Stimulated activated CD4-positive, alpha-beta T cell treated with anti-CD3 and anti-CD28 coated beads, Interleukin-12 subunit alpha, Interleukin-12 subunit beta, amount 100 ng/mL, for 4 hours (primary cell): Measurements from ENCODE around the gene RRP8.

Experiments
- DNase-seq: peaks from one replicate; pipeline ENCODE4 v3.0.0-alpha.2; 2020

Gene RRP8

DNA sequence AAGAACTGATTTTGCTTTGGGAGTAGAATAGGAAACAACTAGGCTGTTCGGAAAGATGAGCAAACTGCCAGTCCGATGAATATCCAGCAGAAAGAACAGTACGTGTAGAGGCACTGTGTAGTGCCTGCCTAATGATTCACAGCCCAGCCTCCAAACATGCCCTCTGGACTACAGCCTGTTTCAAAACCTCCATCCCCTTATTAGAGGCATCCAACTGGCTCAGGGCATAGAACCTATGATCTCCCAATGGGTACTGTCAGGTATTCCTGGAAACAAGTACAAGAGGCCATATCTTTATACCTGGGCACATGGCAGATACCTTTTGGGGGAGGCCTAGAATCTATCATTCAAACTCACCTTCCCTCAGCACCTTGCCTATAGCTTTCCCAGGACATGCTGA lies 4.9 kb downstream of the RRP8 start:
- no peak for DNase-seq

GRCh38 chr11:6596239-6596877 lies 7.1 kb downstream of the RRP8 start:
- no peak for DNase-seq

DNA sequence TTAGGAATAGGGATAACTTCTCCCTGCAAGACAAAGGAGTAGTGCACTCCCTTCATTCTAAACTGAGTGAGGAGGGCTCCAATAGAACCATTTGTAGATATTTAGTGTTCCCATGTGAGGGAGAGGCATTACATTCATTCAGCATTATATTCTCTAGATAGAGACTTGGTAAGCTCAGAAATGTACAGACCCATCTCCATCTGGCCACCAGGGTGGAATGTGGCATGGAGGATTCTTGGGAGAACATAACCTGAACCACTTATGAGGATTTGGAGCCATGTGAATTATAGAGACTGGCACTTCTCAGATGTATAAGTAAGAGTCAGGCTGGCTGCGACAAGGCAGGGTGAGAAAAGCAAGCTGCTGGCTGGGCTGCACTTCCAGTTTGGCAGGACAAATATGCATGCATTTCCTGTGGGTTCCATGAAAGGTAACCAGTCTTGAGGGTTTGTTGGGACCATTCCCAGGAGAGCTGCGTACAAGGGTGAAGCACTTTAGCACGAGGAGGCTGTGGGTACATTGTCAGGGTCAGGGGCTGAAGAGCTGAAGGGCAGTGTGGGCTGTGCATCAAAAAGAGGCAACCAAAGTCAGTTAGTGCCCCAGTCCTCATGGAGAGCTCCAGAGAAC lies 9.2 kb downstream of the RRP8 start:
- no peak for DNase-seq

GRCh38 chr11:6588018-6588417 lies 15.4 kb downstream of the RRP8 start:
- DNase-seq = no peak

DNA sequence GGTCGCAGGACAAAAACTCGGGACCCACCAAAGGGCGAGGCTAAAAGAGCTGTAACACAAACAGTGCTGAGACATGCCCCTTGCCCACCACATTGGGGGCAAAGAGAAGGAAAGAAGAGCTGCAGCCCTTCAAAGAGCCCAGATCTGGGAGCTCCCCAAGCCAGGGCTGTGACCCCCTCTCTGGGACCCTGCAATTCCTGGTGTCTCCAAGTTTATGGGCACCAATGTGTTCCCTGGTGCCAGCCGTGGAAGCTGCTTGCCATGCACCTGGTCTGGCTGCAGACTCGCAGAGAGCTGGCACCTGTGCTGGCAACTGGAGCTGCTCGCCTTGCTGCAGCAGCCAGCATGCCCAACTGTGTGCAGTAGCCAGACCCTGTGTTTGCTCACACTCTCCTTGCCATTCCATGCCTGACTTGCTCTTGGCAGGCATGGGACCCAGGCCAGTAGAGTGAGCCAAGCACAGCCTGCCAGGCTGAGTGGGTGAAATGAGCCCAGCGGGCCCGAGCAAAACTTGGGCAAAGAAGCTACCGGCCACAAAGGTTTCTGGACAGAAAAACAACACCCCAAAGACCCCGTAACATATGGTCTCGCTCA lies 16.0 kb downstream of the RRP8 start:
- no peak for DNase-seq

- no peak for DNase-seq
Measured at GRCh38 chr11:6586434-6587359, 16.7 kb downstream of the RRP8 start.

DNA sequence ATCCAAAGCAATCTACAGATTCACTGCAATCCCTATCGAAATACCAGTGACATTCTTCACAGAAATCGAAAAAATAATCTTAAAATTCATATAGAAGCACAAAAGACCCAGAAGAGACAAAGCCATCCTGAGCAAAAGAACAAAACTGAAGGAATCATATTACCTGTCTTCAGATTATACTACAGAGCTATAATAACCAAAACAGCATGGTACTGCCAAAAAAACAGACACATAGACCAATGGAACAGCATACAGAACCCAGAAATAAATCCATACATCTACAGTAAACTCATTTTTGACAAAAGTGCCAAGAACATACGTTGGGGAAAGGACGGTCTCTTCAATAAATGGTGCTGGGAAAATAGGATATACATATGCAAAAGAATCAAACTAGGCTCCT lies 18.9 kb downstream of the RRP8 start:
- no peak for DNase-seq

- no peak for DNase-seq
Measured at GRCh38 chr11:6583584-6583983, 19.8 kb downstream of the RRP8 start.

DNA sequence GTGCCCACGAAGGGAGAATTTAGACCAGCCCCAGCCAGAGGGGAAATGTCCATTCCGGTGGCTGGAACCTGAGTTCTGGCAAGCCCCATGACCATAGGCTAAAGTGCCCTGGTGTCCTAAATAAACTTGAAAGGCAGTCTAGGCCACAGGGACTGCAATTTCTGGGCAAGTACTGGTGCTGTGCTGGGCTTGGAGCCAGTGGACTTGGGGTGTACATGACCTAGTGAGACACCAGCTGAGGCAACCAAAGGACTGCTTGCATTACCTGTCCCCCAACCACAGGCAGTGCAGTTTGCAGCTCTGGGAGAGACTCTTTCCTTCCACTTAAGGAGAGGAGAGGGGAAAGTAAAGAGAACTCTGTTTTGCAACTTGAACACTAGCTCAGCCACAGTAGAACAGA lies 23.7 kb downstream of the RRP8 start:
- DNase-seq = no peak

GRCh38 chr11:6578134-6578533 lies 25.3 kb downstream of the RRP8 start:
- DNase-seq = no peak

DNA sequence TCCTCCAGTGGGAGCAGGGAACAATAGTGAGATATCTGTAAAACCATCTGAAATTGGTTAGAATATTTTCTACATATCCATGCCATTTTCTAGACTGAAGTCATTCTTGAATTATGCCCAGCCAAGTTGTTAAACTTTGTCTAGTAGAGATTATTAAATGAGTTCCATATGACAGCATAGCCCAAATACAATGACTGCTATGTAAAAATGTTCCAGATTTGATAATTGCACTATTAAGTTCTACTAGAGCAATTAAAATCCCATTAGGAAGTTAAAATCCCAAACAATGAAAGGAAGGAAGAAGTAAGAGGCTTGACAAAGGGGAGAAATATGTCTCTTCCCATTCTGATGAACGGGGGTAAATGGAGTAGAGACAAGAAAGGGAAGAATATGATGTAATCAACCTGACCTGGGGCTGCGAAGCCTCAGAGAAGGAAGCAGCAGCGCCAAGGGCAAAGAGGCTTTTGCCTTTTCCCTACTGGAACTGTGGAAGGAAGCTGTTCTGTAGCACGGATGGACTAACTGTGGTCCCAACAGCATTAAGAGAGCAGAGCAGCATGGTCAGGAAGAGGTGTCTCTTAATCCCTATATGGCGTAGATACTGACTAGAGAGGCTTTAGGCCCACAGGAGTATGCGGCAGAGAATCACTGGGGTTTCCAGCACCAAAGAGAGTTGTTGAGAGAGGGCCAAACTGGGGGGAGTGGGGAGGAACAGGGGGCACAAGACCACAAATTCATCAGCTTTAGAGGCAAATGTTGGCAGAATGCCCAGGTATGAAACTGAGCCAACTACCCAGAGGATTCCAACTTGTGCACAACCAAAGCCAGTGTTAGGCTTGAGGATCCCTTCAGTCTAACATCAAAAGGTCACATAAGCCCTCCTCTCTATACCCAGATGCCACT lies 26.7 kb downstream of the RRP8 start:
- DNase-seq = no peak

DNA sequence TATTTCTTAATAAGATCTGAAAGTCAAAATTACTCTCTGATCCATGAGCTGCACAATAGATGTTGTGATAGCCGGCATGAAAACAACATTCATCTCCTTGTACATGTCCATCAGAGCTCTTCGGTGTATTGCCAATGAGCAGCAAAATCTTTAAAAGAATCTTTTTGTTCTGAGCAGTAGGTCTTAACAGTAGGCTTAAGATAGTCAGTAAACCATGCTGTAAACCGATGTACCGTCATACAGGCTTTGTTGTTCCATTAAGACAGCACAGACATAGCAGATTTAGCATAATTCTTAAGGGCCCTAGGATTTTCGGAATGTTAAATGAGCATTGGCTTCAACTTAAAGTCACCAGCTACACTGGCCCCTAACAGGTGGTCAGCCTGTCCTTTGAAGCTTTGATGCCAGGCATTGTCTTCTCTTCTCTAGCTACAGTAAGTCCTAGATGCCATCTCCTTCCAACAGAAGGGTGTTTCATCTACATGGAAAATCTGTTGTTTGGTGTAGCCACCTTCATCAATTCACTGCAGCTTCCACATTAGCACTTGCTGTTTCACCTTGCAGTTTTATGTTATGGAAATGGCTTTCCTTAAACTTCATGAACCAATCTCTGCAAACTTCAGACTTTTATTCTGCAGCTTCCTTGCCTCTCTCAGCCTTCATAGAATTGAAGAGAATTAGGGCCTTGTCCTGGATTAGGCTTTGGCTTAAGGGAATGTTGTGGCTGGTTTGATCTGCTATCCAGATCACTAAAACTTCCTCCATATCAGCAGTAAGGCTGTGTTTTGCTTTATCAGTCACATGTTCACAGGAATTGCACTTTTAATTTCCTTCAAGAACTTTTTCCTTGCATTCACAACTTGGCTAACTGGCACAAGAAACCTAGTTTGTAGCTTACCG lies 28.4 kb downstream of the RRP8 start:
- no peak for DNase-seq

- DNase-seq = no peak
Measured at GRCh38 chr11:6572215-6572614, 31.2 kb downstream of the RRP8 start.

DNA sequence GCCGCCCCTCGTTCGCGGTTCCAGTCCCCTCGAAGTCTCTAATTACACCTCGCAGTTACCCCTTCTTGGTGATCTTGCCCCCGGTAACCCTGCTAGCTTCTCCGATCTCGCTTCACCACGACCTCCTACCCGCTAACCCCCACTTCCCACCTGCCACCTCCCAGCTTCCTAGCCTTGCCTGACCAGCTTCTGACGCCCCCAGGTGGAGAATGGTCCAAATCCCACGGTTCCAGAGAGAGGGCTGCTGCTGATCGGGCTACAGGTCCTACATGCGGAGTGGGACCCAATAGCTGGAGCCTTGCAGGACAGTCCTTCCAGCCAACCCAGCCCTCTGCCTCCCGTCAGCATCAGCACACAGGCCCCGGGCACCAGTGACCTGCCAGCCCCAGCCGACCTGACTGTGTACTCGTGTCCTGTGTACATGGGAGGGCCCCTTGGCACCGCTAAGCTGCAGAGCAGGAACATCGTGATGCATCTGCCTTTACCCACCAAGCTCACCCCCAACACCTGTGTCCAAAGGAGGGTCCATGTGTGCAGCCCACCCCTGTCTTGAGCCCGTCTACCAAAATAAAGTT lies 31.9 kb downstream of the RRP8 start:
- DNase-seq = no peak

- DNase-seq = no peak
Measured at GRCh38 chr11:6570691-6571427, 32.6 kb downstream of the RRP8 start.

DNA sequence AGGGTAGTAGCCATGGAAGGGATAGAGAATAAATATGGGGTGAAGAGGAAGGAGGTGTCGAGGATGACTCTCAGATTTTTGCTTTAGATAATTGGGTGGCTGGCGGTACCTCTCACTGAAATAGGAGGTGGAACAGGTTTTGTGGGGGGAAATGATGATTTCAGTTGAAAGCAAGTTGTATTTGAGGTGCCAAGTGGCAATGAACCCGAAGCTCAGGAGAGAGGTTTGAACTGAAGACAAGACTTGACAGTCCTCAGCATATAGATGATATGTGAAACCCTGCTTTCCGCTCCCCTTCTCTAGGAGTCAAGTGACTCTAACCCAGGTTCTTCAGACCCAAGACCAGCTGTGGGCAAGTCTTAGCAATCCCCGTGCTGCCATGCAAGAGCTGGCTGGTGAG lies 33.7 kb downstream of the RRP8 start:
- no peak for DNase-seq

GRCh38 chr11:6568191-6568918 lies 35.1 kb downstream of the RRP8 start:
- DNase-seq = no peak

GRCh38 chr11:6567371-6567745 lies 36.1 kb downstream of the RRP8 start:
- no peak for DNase-seq

- DNase-seq = no peak
Measured at GRCh38 chr11:6566704-6567370, 36.6 kb downstream of the RRP8 start.
